ENCODE data around the gene MALT1.

MALT1 gene

GRCh38 chr18:58714821-58715220 lies 43.6 kb downstream of the MALT1 start:
- no peak for DNase-seq
- Histone ChIP-seq H3K9me3 (ENCODE audit: control extremely low read depth in 1 of 5, control insufficient read depth in 4 of 5, insufficient read depth in 2 of 5, low read depth in 1 of 5, low read length in 4 of 5) (no peaks in the 10 kb centered on the region), H3K4me1 (ENCODE audit: control extremely low read depth in 1 of 4, control insufficient read depth in 4 of 4, insufficient read depth in 4 of 4, low read length in 3 of 4) (peaks cover 5 to 17% (median 11%) of the 10 kb centered on the region in 4 experiments), H3K27ac (ENCODE audit: insufficient read depth in 1 of 2, low read depth in 1 of 2, low read length in 2 of 2, poor library complexity in 1 of 2, severe bottlenecking in 2 of 2) (no peak overlapping the region), H3K36me3 (ENCODE audit: control insufficient read depth in 4 of 4, insufficient read depth in 4 of 4, low read length in 3 of 4) (no peaks in the 10 kb centered on the region), H3K27me3 (replicated peaks in 2 of 5; ENCODE audit: control insufficient read depth in 4 of 5, insufficient read depth in 5 of 5, low read length in 4 of 5) (no peaks in the 10 kb centered on the region), H3K4me3 (ENCODE audit: control insufficient read depth in 1 of 7, extremely low read depth in 1 of 7, insufficient read depth in 4 of 7, low read depth in 2 of 7, low read length in 6 of 7) (no peak overlapping the region)
- CTCF ChIA-PET, result no interaction called here
- POLR2A ChIA-PET, result interaction anchor here (0.6 kb wide), 1 partner anchor 213 kb away, joined by 3 read pairs; no protein-coding TSS in a partner anchor
- WGBS (ENCODE audit: insufficient coverage), result 80% methylated on average over 1 of the region's 1 CpG

- CTCF ChIA-PET, result no interaction called here
- DNase-seq, result peak in 1 of 3 donors; percentile 31
- Histone ChIP-seq H3K36me3 (ENCODE audit: control insufficient read depth in 4 of 4, insufficient read depth in 4 of 4, low read length in 3 of 4) (no peaks in the 10 kb centered on the region), H3K4me1 (ENCODE audit: control extremely low read depth in 1 of 4, control insufficient read depth in 4 of 4, insufficient read depth in 4 of 4, low read length in 3 of 4) (peaks cover 5 to 17% (median 11%) of the 10 kb centered on the region in 4 experiments), H3K27me3 (replicated peaks in 2 of 5; ENCODE audit: control insufficient read depth in 4 of 5, insufficient read depth in 5 of 5, low read length in 4 of 5) (no peaks in the 10 kb centered on the region), H3K9me3 (ENCODE audit: control extremely low read depth in 1 of 5, control insufficient read depth in 4 of 5, insufficient read depth in 2 of 5, low read depth in 1 of 5, low read length in 4 of 5) (no peaks in the 10 kb centered on the region), H3K4me3 (ENCODE audit: control insufficient read depth in 1 of 7, extremely low read depth in 1 of 7, insufficient read depth in 4 of 7, low read depth in 2 of 7, low read length in 6 of 7) (peak overlapping the region in 1 of 7 experiments; percentile 22), H3K27ac (ENCODE audit: insufficient read depth in 1 of 2, low read depth in 1 of 2, low read length in 2 of 2, poor library complexity in 1 of 2, severe bottlenecking in 2 of 2) (no peak overlapping the region)
- POLR2A ChIA-PET, result interaction anchor here (0.6 kb wide), 1 partner anchor 213 kb away, joined by 3 read pairs; no protein-coding TSS in a partner anchor
- no CpG with 5 or more reads among the region's 2 CpGs for WGBS (ENCODE audit: insufficient coverage)
Measured at GRCh38 chr18:58715540-58715939, 44.3 kb downstream of the MALT1 start.

GRCh38 chr18:58716060-58716756 lies 44.9 kb downstream of the MALT1 start:
- no peaks in the 10 kb centered on the region for H3K9me3 ChIP-seq (ENCODE audit: control extremely low read depth in 1 of 5, control insufficient read depth in 4 of 5, insufficient read depth in 2 of 5, low read depth in 1 of 5, low read length in 4 of 5)
- no peaks in the 10 kb centered on the region for H3K36me3 ChIP-seq (ENCODE audit: control insufficient read depth in 4 of 4, insufficient read depth in 4 of 4, low read length in 3 of 4)
- WGBS (ENCODE audit: insufficient coverage), result 17% methylated on average over 2 of the region's 4 CpGs
- no peaks in the 10 kb centered on the region for H3K27me3 ChIP-seq (replicated peaks in 2 of 5; ENCODE audit: control insufficient read depth in 4 of 5, insufficient read depth in 5 of 5, low read length in 4 of 5)
- no peak overlapping the region for H3K27ac ChIP-seq (ENCODE audit: insufficient read depth in 1 of 2, low read depth in 1 of 2, low read length in 2 of 2, poor library complexity in 1 of 2, severe bottlenecking in 2 of 2)
- DNase-seq, result peak; percentile 24 to 68 (median 56)
- POLR2A ChIA-PET, result no interaction called here
- H3K4me1 ChIP-seq (ENCODE audit: control extremely low read depth in 1 of 4, control insufficient read depth in 4 of 4, insufficient read depth in 4 of 4, low read length in 3 of 4), result peaks cover 5 to 17% (median 11%) of the 10 kb centered on the region in 4 experiments
- H3K4me3 ChIP-seq (ENCODE audit: control insufficient read depth in 1 of 7, extremely low read depth in 1 of 7, insufficient read depth in 4 of 7, low read depth in 2 of 7, low read length in 6 of 7), result peak overlapping the region in 1 of 7 experiments; percentile 2
- CTCF ChIA-PET, result interaction anchor here (0.7 kb wide), 1 partner anchor 84 kb away, joined by 3 read pairs; no protein-coding TSS in a partner anchor

DNA sequence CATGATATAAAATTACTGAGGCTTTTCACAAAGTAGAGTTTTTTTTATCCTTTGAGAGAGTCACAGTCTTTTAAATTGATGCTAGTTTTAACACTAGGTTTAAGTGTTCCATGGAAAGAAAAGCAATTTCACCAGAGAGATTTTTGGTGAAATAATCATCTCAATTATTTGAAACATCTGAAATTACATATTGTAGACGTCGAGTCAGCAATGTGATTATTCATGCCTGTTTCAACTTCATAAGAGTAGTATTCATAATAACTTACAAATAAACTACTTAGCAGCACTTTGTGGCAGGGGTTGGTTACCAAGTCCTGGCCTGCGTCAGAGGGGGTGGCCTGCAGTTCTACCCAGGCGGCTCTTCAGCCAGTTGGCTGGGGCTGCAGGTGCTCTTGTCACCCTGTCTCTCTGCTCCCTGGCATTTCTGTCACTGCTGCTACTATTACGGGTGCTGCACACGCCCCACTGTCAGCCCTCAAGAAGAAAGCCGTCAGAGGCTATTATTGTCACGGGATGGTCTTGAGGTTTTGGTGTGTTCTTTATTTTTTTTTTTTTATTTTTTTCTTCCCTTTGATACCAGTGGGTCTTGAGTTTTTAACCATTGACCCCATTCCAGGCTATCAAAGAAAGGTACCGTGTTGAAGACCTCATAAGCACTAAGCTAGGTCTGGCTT lies 50.4 kb downstream of the MALT1 start:
- DNase-seq, result no peak
- POLR2A ChIA-PET, result no interaction called here
- CTCF ChIA-PET, result no interaction called here

GRCh38 chr18:58723810-58724602 lies 52.7 kb downstream of the MALT1 start:
- 100% methylated on average over 2 of the region's 3 CpGs for WGBS (ENCODE audit: insufficient coverage)
- CTCF ChIA-PET, result interaction anchor here (1.1 kb wide), 1 partner anchor 40 kb away, joined by 3 read pairs; no protein-coding TSS in a partner anchor
- POLR2A ChIA-PET, result interaction anchor here (0.6 kb wide), 1 partner anchor 383 kb away, joined by 3 read pairs; no protein-coding TSS in a partner anchor

More for the DNA sequence above, 50.4 kb downstream of the MALT1 start:
- Histone ChIP-seq H3K27me3 (replicated peaks in 2 of 5; ENCODE audit: control insufficient read depth in 4 of 5, insufficient read depth in 5 of 5, low read length in 4 of 5) (no peaks in the 10 kb centered on the region), H3K27ac (ENCODE audit: insufficient read depth in 1 of 2, low read depth in 1 of 2, low read length in 2 of 2, poor library complexity in 1 of 2, severe bottlenecking in 2 of 2) (no peak overlapping the region), H3K9me3 (ENCODE audit: control extremely low read depth in 1 of 5, control insufficient read depth in 4 of 5, insufficient read depth in 2 of 5, low read depth in 1 of 5, low read length in 4 of 5) (no peaks in the 10 kb centered on the region), H3K4me3 (ENCODE audit: control insufficient read depth in 1 of 7, extremely low read depth in 1 of 7, insufficient read depth in 4 of 7, low read depth in 2 of 7, low read length in 6 of 7) (no peak overlapping the region), H3K36me3 (ENCODE audit: control insufficient read depth in 4 of 4, insufficient read depth in 4 of 4, low read length in 3 of 4) (peaks cover 0 to 7% (median under 1%) of the 10 kb centered on the region in 4 experiments), H3K4me1 (ENCODE audit: control extremely low read depth in 1 of 4, control insufficient read depth in 4 of 4, insufficient read depth in 4 of 4, low read length in 3 of 4) (peaks cover 0 to 2% (median 0%) of the 10 kb centered on the region in 4 experiments)
- 100% methylated on average over 5 of the region's 9 CpGs for WGBS (ENCODE audit: insufficient coverage)

DNA sequence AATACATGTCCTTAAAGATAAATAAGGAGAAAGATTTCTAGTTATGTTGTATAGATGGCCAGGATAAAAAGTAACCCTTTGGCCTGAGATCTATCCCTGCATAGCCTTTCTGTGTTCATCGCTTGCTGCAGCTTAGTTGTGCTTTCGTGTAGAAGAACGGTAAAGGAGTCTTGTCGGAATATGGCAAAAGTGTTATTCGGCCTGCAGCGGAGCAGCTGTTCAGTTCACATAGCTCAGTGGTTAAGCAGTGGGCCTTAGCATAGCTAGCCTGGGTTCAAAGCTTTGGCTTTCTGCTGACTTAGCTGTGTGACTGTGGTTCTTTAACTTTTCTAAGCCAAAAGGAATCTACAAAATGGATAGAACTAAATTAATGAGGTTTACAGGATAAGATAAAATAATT lies 55.4 kb downstream of the MALT1 start:
- H3K27ac ChIP-seq (ENCODE audit: insufficient read depth in 1 of 2, low read depth in 1 of 2, low read length in 2 of 2, poor library complexity in 1 of 2, severe bottlenecking in 2 of 2), result no peak overlapping the region
- no peaks in the 10 kb centered on the region for H3K27me3 ChIP-seq (replicated peaks in 2 of 5; ENCODE audit: control insufficient read depth in 4 of 5, insufficient read depth in 5 of 5, low read length in 4 of 5)
- H3K4me1 ChIP-seq (ENCODE audit: control extremely low read depth in 1 of 4, control insufficient read depth in 4 of 4, insufficient read depth in 4 of 4, low read length in 3 of 4), result no peaks in the 10 kb centered on the region
- H3K9me3 ChIP-seq (ENCODE audit: control extremely low read depth in 1 of 5, control insufficient read depth in 4 of 5, insufficient read depth in 2 of 5, low read depth in 1 of 5, low read length in 4 of 5), result no peaks in the 10 kb centered on the region
- DNase-seq, result no peak
- H3K36me3 ChIP-seq (ENCODE audit: control insufficient read depth in 4 of 4, insufficient read depth in 4 of 4, low read length in 3 of 4), result peaks cover 0 to 7% (median 2%) of the 10 kb centered on the region in 4 experiments
- CTCF ChIA-PET, result interaction anchor here (0.6 to 1.4 kb wide), 2 partner anchors 37 to 1822 kb away, joined by 3 to 4 read pairs; no protein-coding TSS in a partner anchor
- 98% methylated on average over 6 of the region's 6 CpGs for WGBS (ENCODE audit: insufficient coverage)
- POLR2A ChIA-PET, result interaction anchor here (0.7 kb wide), 1 partner anchor 767 kb away, joined by 4 read pairs; no protein-coding TSS in a partner anchor
- no peak overlapping the region for H3K4me3 ChIP-seq (ENCODE audit: control insufficient read depth in 1 of 7, extremely low read depth in 1 of 7, insufficient read depth in 4 of 7, low read depth in 2 of 7, low read length in 6 of 7)

More at GRCh38 chr18:58723810-58724602, 52.7 kb downstream of the MALT1 start:
- DNase-seq, result no peak
- Histone ChIP-seq H3K36me3 (ENCODE audit: control insufficient read depth in 4 of 4, insufficient read depth in 4 of 4, low read length in 3 of 4) (peaks cover 0 to 7% (median under 1%) of the 10 kb centered on the region in 4 experiments), H3K27me3 (replicated peaks in 2 of 5; ENCODE audit: control insufficient read depth in 4 of 5, insufficient read depth in 5 of 5, low read length in 4 of 5) (no peaks in the 10 kb centered on the region), H3K9me3 (ENCODE audit: control extremely low read depth in 1 of 5, control insufficient read depth in 4 of 5, insufficient read depth in 2 of 5, low read depth in 1 of 5, low read length in 4 of 5) (no peaks in the 10 kb centered on the region), H3K27ac (ENCODE audit: insufficient read depth in 1 of 2, low read depth in 1 of 2, low read length in 2 of 2, poor library complexity in 1 of 2, severe bottlenecking in 2 of 2) (no peak overlapping the region), H3K4me1 (ENCODE audit: control extremely low read depth in 1 of 4, control insufficient read depth in 4 of 4, insufficient read depth in 4 of 4, low read length in 3 of 4) (no peaks in the 10 kb centered on the region), H3K4me3 (ENCODE audit: control insufficient read depth in 1 of 7, extremely low read depth in 1 of 7, insufficient read depth in 4 of 7, low read depth in 2 of 7, low read length in 6 of 7) (no peak overlapping the region)
